Measurements from ENCODE around the gene SEZ6L2. TPM values are rescaled to one million over a fixed set of nuclear protein-coding genes. Genes with fewer than 3 reads are reported as not detected.
"Not testable (repeated sequence)": the region's sequence is repeated elsewhere in the genome, so short reads cannot be mapped to it uniquely, and the experiment has no call there.

Gene SEZ6L2
- total RNA-seq, 1 donor from 2014 or later = 0.21 TPM

GRCh38 chr16:29834079-29834478 lies 65.3 kb downstream of the SEZ6L2 start:
- Histone ChIP-seq H3K9me3 (no peaks in the 10 kb centered on the region), H3K27ac (no peak overlapping the region), H3K27me3 (no peaks in the 10 kb centered on the region), H3K4me3 (no peak overlapping the region), H3K4me1 (no peaks in the 10 kb centered on the region), H3K36me3 (peaks cover 77 to 82% of the 10 kb centered on the region in 2 donors)
- intact Hi-C loops (cut with DNase I) = no loop called here
- no peak for DNase-seq (ENCODE audit: low spot score in 2 of 2)
- TF ChIP-seq CTCF (IDR thresholded peaks at IDR 0.05) = no peak

GRCh38 chr16:29833219-29833618 lies 66.1 kb downstream of the SEZ6L2 start:
- H3K27ac ChIP-seq; H3K9me3 ChIP-seq; H3K4me1 ChIP-seq; DNase-seq (ENCODE audit: low spot score in 2 of 2); H3K27me3 ChIP-seq; intact Hi-C loops (cut with DNase I); H3K4me3 ChIP-seq: not testable (repeated sequence)
- peaks cover 71 to 75% of the 10 kb centered on the region in 2 donors for H3K36me3 ChIP-seq

- no peak for DNase-seq (ENCODE audit: low spot score in 2 of 2)
- Histone ChIP-seq H3K36me3 (peaks cover 58% of the 10 kb centered on the region in 2 donors), H3K9me3 (no peaks in the 10 kb centered on the region), H3K27me3 (no peaks in the 10 kb centered on the region), H3K4me1 (no peaks in the 10 kb centered on the region), H3K4me3 (no peak overlapping the region), H3K27ac (no peak overlapping the region)
- intact Hi-C loops (cut with DNase I) = no loop called here
- TF ChIP-seq CTCF (IDR thresholded peaks at IDR 0.05) = no peak
These were observed 67.9 kb downstream of the SEZ6L2 start for GRCh38 chr16:29831490-29831889.

- no peaks in the 10 kb centered on the region for H3K27me3 ChIP-seq
- peaks cover 50 to 53% of the 10 kb centered on the region in 2 donors for H3K36me3 ChIP-seq
- intact Hi-C loops (cut with DNase I) = no loop called here
- no peak for TF ChIP-seq CTCF (IDR thresholded peaks at IDR 0.05)
- no peaks in the 10 kb centered on the region for H3K9me3 ChIP-seq
- H3K27ac ChIP-seq = no peak overlapping the region
- H3K4me3 ChIP-seq = no peak overlapping the region
- DNase-seq (ENCODE audit: low spot score in 2 of 2) = no peak
- peaks cover 1 to 5% of the 10 kb centered on the region in 2 donors for H3K4me1 ChIP-seq
These were observed 68.6 kb downstream of the SEZ6L2 start for GRCh38 chr16:29830774-29831173.

GRCh38 chr16:29826342-29826695 lies 73.0 kb downstream of the SEZ6L2 start:
- H3K27ac ChIP-seq = peak overlapping the region; percentile 69 to 88
- no peak for DNase-seq (ENCODE audit: low spot score in 2 of 2)
- H3K9me3 ChIP-seq = no peaks in the 10 kb centered on the region
- H3K27me3 ChIP-seq = no peaks in the 10 kb centered on the region
- H3K4me1 ChIP-seq = peaks cover 28 to 41% of the 10 kb centered on the region in 2 donors
- no peak for TF ChIP-seq CTCF (IDR thresholded peaks at IDR 0.05)
- no peak overlapping the region for H3K4me3 ChIP-seq
- intact Hi-C loops (cut with DNase I) = no loop called here
- peaks cover 10% of the 10 kb centered on the region in 2 donors for H3K36me3 ChIP-seq

- Histone ChIP-seq H3K27ac (peak overlapping the region; percentile 69 to 88), H3K9me3 (no peaks in the 10 kb centered on the region), H3K4me1 (peaks cover 28 to 41% of the 10 kb centered on the region in 2 donors), H3K4me3 (peak overlapping the region; percentile 38 to 41), H3K36me3 (peaks cover under 1 to 1% of the 10 kb centered on the region in 2 donors), H3K27me3 (no peaks in the 10 kb centered on the region)
- intact Hi-C loops (cut with DNase I) = loop anchor here (2.0 kb wide), 1 partner anchor 23 kb away; no protein-coding TSS in a partner anchor
- DNase-seq (ENCODE audit: low spot score in 2 of 2) = no peak
- no peak for TF ChIP-seq CTCF (IDR thresholded peaks at IDR 0.05)
These were observed 74.0 kb downstream of the SEZ6L2 start for GRCh38 chr16:29825145-29826044.
